GM19468 (cell line): ENCODE results near the gene PDCD11.
"Not testable (repeated sequence)": the region's sequence is repeated elsewhere in the genome, so short reads cannot be mapped to it uniquely, and the experiment has no call there.

Experiments
- ATAC-seq: cut with Tn5 transposase; IDR thresholded peaks from one replicate; pipeline ENCODE4 v1.9.1; 2021; ENCODE audit warnings: mild to moderate bottlenecking, moderate library complexity, moderate number of reproducible peaks; ENCODE audit not compliant: unreplicated experiment; ENCODE audit errors: extremely low read depth

PDCD11 gene, protein sequence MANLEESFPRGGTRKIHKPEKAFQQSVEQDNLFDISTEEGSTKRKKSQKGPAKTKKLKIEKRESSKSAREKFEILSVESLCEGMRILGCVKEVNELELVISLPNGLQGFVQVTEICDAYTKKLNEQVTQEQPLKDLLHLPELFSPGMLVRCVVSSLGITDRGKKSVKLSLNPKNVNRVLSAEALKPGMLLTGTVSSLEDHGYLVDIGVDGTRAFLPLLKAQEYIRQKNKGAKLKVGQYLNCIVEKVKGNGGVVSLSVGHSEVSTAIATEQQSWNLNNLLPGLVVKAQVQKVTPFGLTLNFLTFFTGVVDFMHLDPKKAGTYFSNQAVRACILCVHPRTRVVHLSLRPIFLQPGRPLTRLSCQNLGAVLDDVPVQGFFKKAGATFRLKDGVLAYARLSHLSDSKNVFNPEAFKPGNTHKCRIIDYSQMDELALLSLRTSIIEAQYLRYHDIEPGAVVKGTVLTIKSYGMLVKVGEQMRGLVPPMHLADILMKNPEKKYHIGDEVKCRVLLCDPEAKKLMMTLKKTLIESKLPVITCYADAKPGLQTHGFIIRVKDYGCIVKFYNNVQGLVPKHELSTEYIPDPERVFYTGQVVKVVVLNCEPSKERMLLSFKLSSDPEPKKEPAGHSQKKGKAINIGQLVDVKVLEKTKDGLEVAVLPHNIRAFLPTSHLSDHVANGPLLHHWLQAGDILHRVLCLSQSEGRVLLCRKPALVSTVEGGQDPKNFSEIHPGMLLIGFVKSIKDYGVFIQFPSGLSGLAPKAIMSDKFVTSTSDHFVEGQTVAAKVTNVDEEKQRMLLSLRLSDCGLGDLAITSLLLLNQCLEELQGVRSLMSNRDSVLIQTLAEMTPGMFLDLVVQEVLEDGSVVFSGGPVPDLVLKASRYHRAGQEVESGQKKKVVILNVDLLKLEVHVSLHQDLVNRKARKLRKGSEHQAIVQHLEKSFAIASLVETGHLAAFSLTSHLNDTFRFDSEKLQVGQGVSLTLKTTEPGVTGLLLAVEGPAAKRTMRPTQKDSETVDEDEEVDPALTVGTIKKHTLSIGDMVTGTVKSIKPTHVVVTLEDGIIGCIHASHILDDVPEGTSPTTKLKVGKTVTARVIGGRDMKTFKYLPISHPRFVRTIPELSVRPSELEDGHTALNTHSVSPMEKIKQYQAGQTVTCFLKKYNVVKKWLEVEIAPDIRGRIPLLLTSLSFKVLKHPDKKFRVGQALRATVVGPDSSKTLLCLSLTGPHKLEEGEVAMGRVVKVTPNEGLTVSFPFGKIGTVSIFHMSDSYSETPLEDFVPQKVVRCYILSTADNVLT (N-terminal part only)

DNA sequence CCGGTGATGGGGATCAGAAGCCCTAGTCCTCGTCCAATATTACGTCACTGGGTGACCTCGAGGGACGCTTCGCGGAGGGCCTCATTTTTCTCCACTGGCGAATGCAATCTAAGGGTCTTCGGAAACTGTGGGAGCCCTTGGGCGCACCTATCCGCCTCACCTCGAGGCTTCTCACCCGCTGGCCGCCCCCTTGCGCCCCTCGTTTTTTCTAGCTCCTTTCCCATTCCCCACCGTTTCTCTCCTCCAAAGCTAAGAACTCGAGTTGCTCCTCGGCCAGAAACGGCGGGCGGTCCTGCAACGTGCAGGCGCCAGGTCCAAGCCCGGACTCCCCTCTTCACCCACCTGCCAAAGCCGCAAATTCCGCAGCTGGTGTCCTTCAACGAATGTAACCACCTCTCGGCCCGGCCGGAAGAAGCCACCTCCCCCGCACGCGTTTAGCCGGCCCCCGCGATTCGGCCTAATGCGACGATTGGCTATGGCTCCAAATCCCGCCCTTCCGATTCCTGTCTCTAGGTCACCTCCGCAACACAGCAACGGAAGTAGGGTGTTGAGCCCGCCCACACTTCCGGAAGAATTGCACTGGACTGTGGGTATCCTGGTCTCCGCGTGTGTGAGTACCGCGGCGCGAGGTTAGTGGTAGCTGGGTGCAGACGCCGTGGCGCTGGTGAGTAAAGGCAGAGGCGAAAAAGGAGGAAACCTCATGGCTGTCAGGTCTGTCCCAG lies at the start of gene PDCD11, which contains the start of gene ATP5MK:
Gene PDCD11 (plus strand): TSS at position 560 of the 722 bp plus-strand sequence. CDS start 1,801 bp downstream, outside the sequence.
Gene ATP5MK (minus strand): TSS at position 409 of the 722 bp plus-strand sequence. CDS start 4,018 bp downstream, outside the sequence.
- ATAC-seq, result peak; percentile 89

DNA sequence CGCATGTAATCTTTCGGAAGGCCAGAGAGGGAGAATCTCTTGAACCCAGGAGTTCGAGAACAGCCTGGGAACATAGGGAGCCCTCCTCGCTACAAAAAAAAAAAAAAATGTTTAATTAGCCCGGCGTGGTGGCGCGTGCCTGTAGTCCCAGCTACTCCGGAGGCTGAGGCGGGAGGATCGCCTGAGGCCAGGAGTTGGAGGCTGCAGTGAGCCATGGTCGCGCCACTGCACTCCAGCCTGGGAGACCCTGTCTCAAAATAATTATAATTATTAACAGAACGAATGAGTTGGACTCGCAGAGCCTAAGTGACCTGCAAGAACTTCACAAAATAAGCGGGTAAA lies 46.3 kb upstream of the PDCD11 start:
- no peak for ATAC-seq

- ATAC-seq, result peak; percentile 29
Measured at GRCh38 chr10:103350517-103351260, 45.7 kb upstream of the PDCD11 start, which contains the start of gene PCGF6. PCGF6 (minus strand) TSS chr10:103351140; CDS start chr10:103351066, 74 bp downstream.

DNA sequence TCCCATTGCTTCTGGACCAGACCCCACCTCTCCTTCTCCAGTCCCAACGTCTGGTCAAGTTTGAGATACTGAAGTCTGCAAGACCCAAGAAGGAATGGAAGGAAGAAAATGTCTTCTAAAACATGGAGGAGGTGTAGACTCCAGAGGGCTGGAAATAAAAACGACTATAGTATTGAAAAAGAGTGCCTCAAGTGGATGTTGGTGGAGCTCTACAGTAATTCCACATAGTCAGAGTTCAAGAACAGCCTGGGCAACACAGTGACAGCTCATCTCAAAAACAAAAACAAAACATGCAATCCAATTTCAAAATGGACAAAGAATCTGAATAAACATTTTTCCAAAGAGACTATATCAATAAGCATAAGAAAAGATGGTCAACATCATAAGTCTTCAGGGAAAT lies 43.1 kb upstream of the PDCD11 start:
- ATAC-seq, result no peak

GRCh38 chr10:103354567-103354966 lies 41.9 kb upstream of the PDCD11 start:
- not testable (repeated sequence) for ATAC-seq

- ATAC-seq, result no peak
Measured at GRCh38 chr10:103355906-103356599, 40.4 kb upstream of the PDCD11 start.

DNA sequence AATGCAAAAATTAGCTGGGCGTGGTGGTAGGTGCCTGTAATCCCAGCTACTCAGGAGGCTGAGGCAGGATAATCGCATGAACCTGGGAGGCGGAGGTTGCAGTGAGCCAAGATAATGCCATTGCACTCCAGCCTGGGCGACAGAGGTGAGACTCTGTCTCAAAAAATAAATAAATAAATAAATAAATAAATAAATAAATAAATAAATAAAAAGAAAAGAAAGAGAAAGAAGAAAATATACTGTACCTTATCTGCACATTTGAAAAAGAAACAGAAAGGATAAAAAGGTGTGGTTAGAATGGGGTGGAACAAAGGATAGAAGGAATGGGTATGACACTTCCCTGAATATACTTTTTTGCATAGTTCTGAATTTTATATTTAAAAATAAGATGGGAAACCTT lies 36.9 kb upstream of the PDCD11 start:
- not testable (repeated sequence) for ATAC-seq

- not testable (repeated sequence) for ATAC-seq
Measured at GRCh38 chr10:103360791-103361190, 35.6 kb upstream of the PDCD11 start.

- ATAC-seq, result no peak
Measured at GRCh38 chr10:103367379-103367781, 29.0 kb upstream of the PDCD11 start.

DNA sequence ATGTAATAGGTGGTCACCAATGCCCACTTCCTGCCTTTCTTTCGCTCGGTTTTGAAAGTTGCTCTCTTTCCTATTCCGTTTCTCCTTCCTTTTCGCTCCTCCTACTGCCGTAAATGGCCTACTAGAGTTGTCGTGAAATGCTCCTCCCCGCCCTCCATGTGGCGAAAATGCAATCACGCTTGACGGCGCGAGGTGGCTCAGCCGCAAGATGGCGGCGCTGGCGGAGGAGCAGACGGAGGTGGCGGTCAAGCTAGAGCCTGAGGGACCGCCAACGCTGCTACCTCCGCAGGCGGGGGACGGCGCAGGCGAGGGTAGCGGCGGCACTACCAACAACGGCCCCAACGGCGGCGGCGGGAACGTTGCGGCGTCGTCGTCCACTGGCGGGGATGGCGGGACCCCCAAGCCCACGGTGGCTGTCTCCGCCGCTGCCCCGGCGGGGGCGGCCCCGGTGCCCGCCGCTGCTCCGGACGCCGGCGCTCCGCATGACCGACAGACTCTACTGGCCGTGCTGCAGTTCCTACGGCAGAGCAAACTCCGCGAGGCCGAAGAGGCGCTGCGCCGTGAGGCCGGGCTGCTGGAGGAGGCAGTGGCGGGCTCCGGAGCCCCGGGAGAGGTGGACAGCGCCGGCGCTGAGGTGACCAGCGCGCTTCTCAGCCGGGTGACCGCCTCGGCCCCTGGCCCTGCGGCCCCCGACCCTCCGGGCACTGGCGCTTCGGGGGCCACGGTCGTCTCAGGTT lies 28.5 kb upstream of the PDCD11 start, which contains the start of gene TAF5:
Gene TAF5 (plus strand): TSS at position 195 of the 737 bp plus-strand sequence. CDS start 14 bp downstream, at position 209.
- ATAC-seq, result peak; percentile 19

GRCh38 chr10:103373544-103373943 lies 22.9 kb upstream of the PDCD11 start:
- no peak for ATAC-seq

GRCh38 chr10:103374263-103374662 lies 22.2 kb upstream of the PDCD11 start:
- ATAC-seq, result no peak

GRCh38 chr10:103382769-103383168 lies 13.7 kb upstream of the PDCD11 start:
- peak; percentile 77 for ATAC-seq

- ATAC-seq, result no peak
Measured at GRCh38 chr10:103394180-103394579, 2.2 kb upstream of the PDCD11 start.

GRCh38 chr10:103395754-103396066 lies 716 bp upstream of the PDCD11 start:
- no peak for ATAC-seq

GRCh38 chr10:103396789-103397087 lies 312 bp downstream of the PDCD11 start:
- no peak for ATAC-seq

- no peak for ATAC-seq
Measured at GRCh38 chr10:103397191-103397825, 882 bp downstream of the PDCD11 start.
